B cell (primary cell): Measurements from ENCODE around the gene CEP128.

Experiments
- EZH2 ChIP-seq: IDR thresholded peaks from 2 replicates; pipeline ENCODE4 v1.6.1; 2012; ENCODE audit warnings: borderline replicate concordance, low read depth, mild to moderate bottlenecking, moderate library complexity, low read length; ENCODE audit not compliant: insufficient read depth, poor library complexity, severe bottlenecking
- TF ChIP-seq, protein P1 (sequence below): fragments of 200-600 bp; IDR thresholded peaks from one replicate; pipeline ENCODE4 v1.8.0; 2022; ENCODE audit warnings: antibody characterized with exemption, mild to moderate bottlenecking

DNA sequence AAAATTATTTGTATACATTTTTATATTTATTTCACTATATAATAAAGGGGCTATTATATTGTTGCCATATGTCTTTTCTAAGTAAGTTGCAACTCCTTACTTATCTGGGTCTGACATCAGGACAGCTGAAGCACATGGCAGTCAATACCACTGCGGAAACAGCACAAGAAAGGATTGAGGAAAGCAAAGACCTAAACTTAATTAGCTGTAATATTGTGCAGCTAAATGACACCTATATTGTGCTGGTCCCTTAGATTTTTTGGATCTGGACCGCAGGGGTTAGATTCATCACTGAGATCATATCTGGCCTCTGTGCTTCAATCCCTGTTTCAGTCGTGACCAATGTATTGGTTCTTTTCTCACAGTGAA, 370.6 kb downstream of the CEP128 start:
- TF ChIP-seq, protein P1, sequence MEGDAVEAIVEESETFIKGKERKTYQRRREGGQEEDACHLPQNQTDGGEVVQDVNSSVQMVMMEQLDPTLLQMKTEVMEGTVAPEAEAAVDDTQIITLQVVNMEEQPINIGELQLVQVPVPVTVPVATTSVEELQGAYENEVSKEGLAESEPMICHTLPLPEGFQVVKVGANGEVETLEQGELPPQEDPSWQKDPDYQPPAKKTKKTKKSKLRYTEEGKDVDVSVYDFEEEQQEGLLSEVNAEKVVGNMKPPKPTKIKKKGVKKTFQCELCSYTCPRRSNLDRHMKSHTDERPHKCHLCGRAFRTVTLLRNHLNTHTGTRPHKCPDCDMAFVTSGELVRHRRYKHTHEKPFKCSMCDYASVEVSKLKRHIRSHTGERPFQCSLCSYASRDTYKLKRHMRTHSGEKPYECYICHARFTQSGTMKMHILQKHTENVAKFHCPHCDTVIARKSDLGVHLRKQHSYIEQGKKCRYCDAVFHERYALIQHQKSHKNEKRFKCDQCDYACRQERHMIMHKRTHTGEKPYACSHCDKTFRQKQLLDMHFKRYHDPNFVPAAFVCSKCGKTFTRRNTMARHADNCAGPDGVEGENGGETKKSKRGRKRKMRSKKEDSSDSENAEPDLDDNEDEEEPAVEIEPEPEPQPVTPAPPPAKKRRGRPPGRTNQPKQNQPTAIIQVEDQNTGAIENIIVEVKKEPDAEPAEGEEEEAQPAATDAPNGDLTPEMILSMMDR, result no peak
- TF ChIP-seq EZH2, result no peak
